ENCODE measurements around the gene MRPL37.

Gene MRPL37

GRCh38 chr1:54265659-54266058 lies 65.7 kb downstream of the MRPL37 start:
- DNase-seq (ENCODE audit: low spot score): no peak

- no peak for DNase-seq (ENCODE audit: low spot score)
Measured at GRCh38 chr1:54266195-54266594, 66.2 kb downstream of the MRPL37 start.

GRCh38 chr1:54266908-54267307 lies 66.9 kb downstream of the MRPL37 start:
- DNase-seq (ENCODE audit: low spot score): no peak

Measured in iPS-NIHi11 (cell line).